ENCODE results near the gene KLHL29. TPM values are rescaled to one million over a fixed set of nuclear protein-coding genes. Genes with fewer than 3 reads are reported as not detected.

Gene KLHL29
- total and polyA plus RNA-seq, 10 of the 15 experiments (the other 5 are each of a cell fraction or from before 2014, with no cell fraction given): 1.4 to 19.5 (median 6.1) TPM

DNA sequence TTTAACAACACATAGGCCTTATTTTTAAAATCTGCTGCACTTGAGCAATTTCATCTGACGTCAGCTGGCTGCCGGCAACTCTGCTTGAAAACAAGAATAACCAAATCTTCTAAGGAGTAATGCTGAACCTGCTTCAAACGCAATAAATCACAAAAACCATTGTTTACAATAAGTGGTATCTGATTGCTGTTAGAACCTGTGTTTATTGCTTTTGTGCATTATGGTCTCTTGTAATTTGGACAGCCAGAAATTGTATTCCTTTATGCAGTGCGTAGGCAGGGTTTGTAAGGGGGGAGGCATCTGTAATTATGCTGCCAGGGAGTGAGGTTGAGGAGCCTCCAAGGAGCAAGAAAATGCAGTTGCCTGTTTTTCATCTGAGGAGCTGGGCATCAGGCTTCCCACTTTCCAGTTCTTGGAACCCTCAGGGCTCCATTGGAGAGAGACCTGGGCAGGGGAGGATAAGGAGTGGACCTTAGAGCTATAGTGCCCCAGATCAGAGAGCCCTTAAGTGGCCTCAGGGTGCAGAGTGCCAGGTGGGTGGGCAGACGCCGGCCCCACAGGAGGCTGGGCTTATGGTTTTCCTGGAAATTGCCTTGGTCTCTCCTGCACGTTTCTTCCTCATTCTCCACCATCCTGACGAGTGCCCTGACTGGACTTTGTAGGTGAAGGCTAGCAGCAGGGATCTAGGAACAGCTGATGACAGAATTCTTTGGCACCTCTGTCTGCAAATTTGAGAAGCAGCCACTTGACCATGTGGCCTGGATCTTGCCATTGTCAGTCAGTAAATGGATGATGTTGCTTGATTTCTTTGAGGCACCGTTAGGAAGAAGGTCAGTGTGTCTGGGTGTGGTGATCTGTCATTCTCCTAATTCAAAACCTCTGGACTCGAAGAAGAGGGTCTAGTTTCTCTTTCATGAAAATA, 129.2 kb downstream of the KLHL29 start:
- in situ Hi-C loops (cut with MboI) (no loop called here), intact Hi-C loops (cut with micrococcal nuclease; ENCODE audit: unreplicated experiment) (no loop called here)
- no peak overlapping the region for H3K27ac ChIP-seq (ENCODE audit: control insufficient read depth, insufficient read depth)
- no peak overlapping the region for H3K4me3 ChIP-seq
- CTCF ChIA-PET: no interaction called here
- H3K9me3 ChIP-seq (replicated peaks; ENCODE audit: control insufficient read depth, insufficient read depth, low read length): no peaks in the 10 kb centered on the region
- DNase-seq (ENCODE audit: low read depth, low spot score) (no peak), ATAC-seq (no peak), FAIRE-seq (no peak)
- no peaks in the 10 kb centered on the region for H3K79me2 ChIP-seq (ENCODE audit: control insufficient read depth, insufficient read depth, low read length)
- H4K20me1 ChIP-seq (ENCODE audit: control insufficient read depth, insufficient read depth): no peaks in the 10 kb centered on the region
- no peaks in the 10 kb centered on the region for H3K4me1 ChIP-seq (ENCODE audit: control insufficient read depth, insufficient read depth, low read length)
- H3K36me3 ChIP-seq (ENCODE audit: control insufficient read depth in 2 of 2, insufficient read depth in 2 of 2, low read length in 1 of 2): no peaks in the 10 kb centered on the region; a peak in 1 of 4 replicates
- SMC1A ChIA-PET (ENCODE audit: uncharacterized antibody, unreplicated experiment): no interaction called here
- no peak for TF ChIP-seq MXI1 (IDR thresholded peaks at IDR 0.05; ENCODE audit: low read depth, low read length)
- TF ChIP-seq NFYA (IDR thresholded peaks at IDR 0.05; ENCODE audit: borderline replicate concordance, low read depth, low read length): no peak
- TF ChIP-seq EED (IDR thresholded peaks at IDR 0.05; ENCODE audit: low read depth): no peak
- no peak for TF ChIP-seq FOXK2 (IDR thresholded peaks at IDR 0.05)
- TF ChIP-seq CREM (IDR thresholded peaks at IDR 0.05; ENCODE audit: low read depth): no peak
- TF ChIP-seq RCOR1 (conservative IDR thresholded peaks at IDR 0.05; ENCODE audit: low read depth, low read length): no peak
- no peak for TF ChIP-seq SUPT20H (IDR thresholded peaks at IDR 0.05; ENCODE audit: borderline replicate concordance, control insufficient read depth, low read depth, low read length)
- TF ChIP-seq, protein P1, sequence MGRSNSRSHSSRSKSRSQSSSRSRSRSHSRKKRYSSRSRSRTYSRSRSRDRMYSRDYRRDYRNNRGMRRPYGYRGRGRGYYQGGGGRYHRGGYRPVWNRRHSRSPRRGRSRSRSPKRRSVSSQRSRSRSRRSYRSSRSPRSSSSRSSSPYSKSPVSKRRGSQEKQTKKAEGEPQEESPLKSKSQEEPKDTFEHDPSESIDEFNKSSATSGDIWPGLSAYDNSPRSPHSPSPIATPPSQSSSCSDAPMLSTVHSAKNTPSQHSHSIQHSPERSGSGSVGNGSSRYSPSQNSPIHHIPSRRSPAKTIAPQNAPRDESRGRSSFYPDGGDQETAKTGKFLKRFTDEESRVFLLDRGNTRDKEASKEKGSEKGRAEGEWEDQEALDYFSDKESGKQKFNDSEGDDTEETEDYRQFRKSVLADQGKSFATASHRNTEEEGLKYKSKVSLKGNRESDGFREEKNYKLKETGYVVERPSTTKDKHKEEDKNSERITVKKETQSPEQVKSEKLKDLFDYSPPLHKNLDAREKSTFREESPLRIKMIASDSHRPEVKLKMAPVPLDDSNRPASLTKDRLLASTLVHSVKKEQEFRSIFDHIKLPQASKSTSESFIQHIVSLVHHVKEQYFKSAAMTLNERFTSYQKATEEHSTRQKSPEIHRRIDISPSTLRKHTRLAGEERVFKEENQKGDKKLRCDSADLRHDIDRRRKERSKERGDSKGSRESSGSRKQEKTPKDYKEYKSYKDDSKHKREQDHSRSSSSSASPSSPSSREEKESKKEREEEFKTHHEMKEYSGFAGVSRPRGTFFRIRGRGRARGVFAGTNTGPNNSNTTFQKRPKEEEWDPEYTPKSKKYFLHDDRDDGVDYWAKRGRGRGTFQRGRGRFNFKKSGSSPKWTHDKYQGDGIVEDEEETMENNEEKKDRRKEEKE (IDR thresholded peaks at IDR 0.05): no peak
- TF ChIP-seq, protein P2, sequence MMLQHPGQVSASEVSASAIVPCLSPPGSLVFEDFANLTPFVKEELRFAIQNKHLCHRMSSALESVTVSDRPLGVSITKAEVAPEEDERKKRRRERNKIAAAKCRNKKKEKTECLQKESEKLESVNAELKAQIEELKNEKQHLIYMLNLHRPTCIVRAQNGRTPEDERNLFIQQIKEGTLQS (IDR thresholded peaks at IDR 0.05; ENCODE audit: borderline replicate concordance, extremely low read depth, low read depth, low read length): no peak
- H3K9ac ChIP-seq (ENCODE audit: control insufficient read depth, insufficient read depth, low read length): no peak overlapping the region
- RAD21 ChIA-PET (ENCODE audit: unreplicated experiment): no interaction called here
- H3K27me3 ChIP-seq (replicated peaks in 1 of 2; ENCODE audit: control insufficient read depth in 2 of 2, insufficient read depth in 2 of 2, low read length in 1 of 2): no peaks in the 10 kb centered on the region
- no TSS peak for BruUV-seq (replicated peaks)
- H3K4me2 ChIP-seq (ENCODE audit: control insufficient read depth, insufficient read depth): no peak overlapping the region
- 63% methylated on average over 10 of the region's 10 CpGs for WGBS (ENCODE audit: insufficient coverage, insufficient replicate concordance, low lambda C conversion rate, missing lambda C conversion rate)
- POLR2A ChIA-PET: no interaction called here
- H2AFZ ChIP-seq (ENCODE audit: control insufficient read depth, low read depth, low read length): no peak overlapping the region
